ENCODE data around the gene UROC1. TPM values are rescaled to one million over a fixed set of nuclear protein-coding genes. Genes with fewer than 3 reads are reported as not detected.

UROC1 gene
- total RNA-seq, 2 experiments from 2014 or later, result not detected

GRCh38 chr3:126438746-126439145 is 78.8 kb downstream of the UROC1 start:
- H3K4me3 ChIP-seq (ENCODE audit: low read length), result no peak overlapping the region
- no peak overlapping the region for H3K27ac Mint-ChIP-seq
- POLR2A ChIA-PET, result no interaction called here

GRCh38 chr3:126438186-126438585 is 79.4 kb downstream of the UROC1 start:
- no peak for TF ChIP-seq CTCF (IDR thresholded peaks at IDR 0.05)
- intact Hi-C loops (cut with DNase I, micrococcal nuclease), result no loop called here
- H3K9me3 ChIP-seq (ENCODE audit: control insufficient read depth in 1 of 2, insufficient read depth in 1 of 2, low read length in 2 of 2), result peaks cover 0 to 4% of the 10 kb centered on the region in 2 experiments
- POLR2A ChIA-PET, result no interaction called here
- DNase-seq (peak in 1 of 14 experiments; percentile 2), ATAC-seq (ENCODE audit: poor library complexity) (no peak)
- no peaks in the 10 kb centered on the region for H3K4me1 ChIP-seq (ENCODE audit: insufficient read depth, low read length)
- CTCF ChIA-PET, result no interaction called here
- peaks cover 63% of the 10 kb centered on the region for H3K36me3 ChIP-seq (ENCODE audit: insufficient read depth, low read length)
- Mint-ChIP-seq H3K27ac (no peak overlapping the region), H3K27me3 (no peaks in the 10 kb centered on the region), H3K36me3 (ENCODE audit: low read depth) (peaks cover 80% of the 10 kb centered on the region), H3K4me3 (no peak overlapping the region), H3K9me3 (no peaks in the 10 kb centered on the region), H3K4me1 (ENCODE audit: low read depth) (no peaks in the 10 kb centered on the region)
- no peak overlapping the region for H3K27ac ChIP-seq (ENCODE audit: low read depth in 1 of 2, low read length in 2 of 2)
- no peak overlapping the region for H3K4me3 ChIP-seq (ENCODE audit: low read length)
- no peaks in the 10 kb centered on the region for H3K27me3 ChIP-seq (ENCODE audit: control insufficient read depth in 1 of 2, insufficient read depth in 2 of 2, low read length in 2 of 2)

More at GRCh38 chr3:126438746-126439145, 78.8 kb downstream of the UROC1 start:
- Histone ChIP-seq H3K9me3 (ENCODE audit: control insufficient read depth in 1 of 2, insufficient read depth in 1 of 2, low read length in 2 of 2) (no peaks in the 10 kb centered on the region), H3K4me1 (ENCODE audit: insufficient read depth, low read length) (no peaks in the 10 kb centered on the region), H3K36me3 (ENCODE audit: insufficient read depth, low read length) (peaks cover 65% of the 10 kb centered on the region), H3K27ac (ENCODE audit: low read depth in 1 of 2, low read length in 2 of 2) (no peak overlapping the region), H3K27me3 (ENCODE audit: control insufficient read depth in 1 of 2, insufficient read depth in 2 of 2, low read length in 2 of 2) (no peaks in the 10 kb centered on the region)
- H3K36me3 Mint-ChIP-seq (ENCODE audit: low read depth), result peaks cover 81% of the 10 kb centered on the region
- peak in 1 of 14 experiments; percentile 2 for DNase-seq
- H3K27me3 Mint-ChIP-seq, result no peaks in the 10 kb centered on the region
- H3K4me3 Mint-ChIP-seq, result no peak overlapping the region
- TF ChIP-seq CTCF (IDR thresholded peaks at IDR 0.05), result no peak
- no peaks in the 10 kb centered on the region for H3K9me3 Mint-ChIP-seq
- intact Hi-C loops (cut with DNase I, micrococcal nuclease), result no loop called here
- no peak for ATAC-seq (ENCODE audit: poor library complexity)
- CTCF ChIA-PET, result no interaction called here
- H3K4me1 Mint-ChIP-seq (ENCODE audit: low read depth), result no peaks in the 10 kb centered on the region

GRCh38 chr3:126436826-126437717 is 80.5 kb downstream of the UROC1 start:
- Histone ChIP-seq H3K27ac (ENCODE audit: low read depth in 1 of 2, low read length in 2 of 2) (no peak overlapping the region), H3K4me1 (ENCODE audit: insufficient read depth, low read length) (no peaks in the 10 kb centered on the region), H3K36me3 (ENCODE audit: insufficient read depth, low read length) (peaks cover 55% of the 10 kb centered on the region), H3K4me3 (ENCODE audit: low read length) (no peak overlapping the region), H3K27me3 (ENCODE audit: control insufficient read depth in 1 of 2, insufficient read depth in 2 of 2, low read length in 2 of 2) (no peaks in the 10 kb centered on the region), H3K9me3 (ENCODE audit: control insufficient read depth in 1 of 2, insufficient read depth in 1 of 2, low read length in 2 of 2) (peaks cover 0 to 9% of the 10 kb centered on the region in 2 experiments)
- ChIA-PET CTCF (no interaction called here), POLR2A (no interaction called here)
- Mint-ChIP-seq H3K27me3 (no peaks in the 10 kb centered on the region), H3K9me3 (no peaks in the 10 kb centered on the region), H3K4me3 (no peak overlapping the region), H3K27ac (no peak overlapping the region), H3K4me1 (ENCODE audit: low read depth) (no peaks in the 10 kb centered on the region), H3K36me3 (ENCODE audit: low read depth) (peaks cover 82% of the 10 kb centered on the region)
- intact Hi-C loops (cut with DNase I, micrococcal nuclease), result no loop called here
- no peak for ATAC-seq (ENCODE audit: poor library complexity)
- DNase-seq, result peak in 1 of 14 experiments; percentile 2
- TF ChIP-seq CTCF (IDR thresholded peaks at IDR 0.05), result no peak

All from CD4-positive, alpha-beta T cell (primary cell).